MCF 10A (cell line): Measurements from ENCODE around the gene PLD4. TPM values are rescaled to one million over a fixed set of nuclear protein-coding genes. Genes with fewer than 3 reads are reported as not detected.
A peak's percentile ranks its signal among the peaks of the same experiment; 100 is the strongest.

ENCODE experiments used
- BruUV-seq: library from RNA; stranded (reverse); fragments of 400-500 nt; replicated peaks from 2 replicates; lab custom pipeline; 2021; lab: Mats Ljungman, UMichigan
- CTCF ChIA-PET: fragments of 300-600 bp; sonication (Branson Sonifier 250); formaldehyde crosslinking; extraction: SDS; loops from one replicate; lab custom pipeline; 2021; ENCODE audit warnings: antibody characterized with exemption, inconsistent platforms; lab: Yijun Ruan, JAX
- POLR2A ChIA-PET: fragments of 300-600, 350-650 bp; sonication (Branson Sonifier 250); formaldehyde crosslinking; extraction: SDS; loops from one replicate; lab custom pipeline; 2020; ENCODE audit warnings: antibody characterized with exemption, inconsistent platforms; lab: Yijun Ruan, JAX
- DNase-seq: peaks from one replicate; pipeline ENCODE4 v3.0.0-alpha.2; 2018; ENCODE audit not compliant: unreplicated experiment
- H3K27ac Mint-ChIP-seq: one replicate; pipeline ENCODE4 v1.8.0; 2022; ENCODE audit warnings: mild to moderate bottlenecking, low read depth, mixed read lengths; ENCODE audit not compliant: unreplicated experiment
- H3K27me3 Mint-ChIP-seq: one replicate; pipeline ENCODE4 v1.8.0; 2022; ENCODE audit warnings: mixed read lengths; ENCODE audit not compliant: insufficient read depth, unreplicated experiment
- H3K36me3 Mint-ChIP-seq: one replicate; pipeline ENCODE4 v1.8.0; 2022; ENCODE audit warnings: mild to moderate bottlenecking, moderate library complexity, mixed read lengths; ENCODE audit not compliant: insufficient read depth, unreplicated experiment
- H3K4me1 Mint-ChIP-seq: one replicate; pipeline ENCODE4 v1.8.0; 2022; ENCODE audit warnings: mixed read lengths; ENCODE audit not compliant: insufficient read depth, unreplicated experiment
- H3K4me3 Mint-ChIP-seq: one replicate; pipeline ENCODE4 v1.8.0; 2022; ENCODE audit warnings: mild to moderate bottlenecking, moderate library complexity, mixed read lengths; ENCODE audit not compliant: unreplicated experiment
- H3K9me3 Mint-ChIP-seq: one replicate; pipeline ENCODE4 v1.8.0; 2022; ENCODE audit warnings: mixed read lengths; ENCODE audit not compliant: unreplicated experiment
- CTCF ChIP-seq: fragments of 200-600 bp; IDR thresholded peaks from one replicate; pipeline ENCODE4 v1.8.0; 2022; ENCODE audit warnings: antibody characterized with exemption, mild to moderate bottlenecking; ENCODE audit not compliant: unreplicated experiment
- intact Hi-C: fragments of 100-400 bp; cut with micrococcal nuclease; formaldehyde crosslinking; loops from 2 replicates; pipeline ENCODE4 v1.14.1; 2022
- total RNA-seq: library from RNA; stranded (reverse); gene quantifications from 2 replicates; pipeline ENCODE4 v1.2.3, GENCODE V29; 2022

PLD4 gene
- total RNA-seq, 1 experiment from 2014 or later, result not detected

GRCh38 chr14:104967386-104968152 lies 42.9 kb downstream of the PLD4 start:
- peaks cover 28% of the 10 kb centered on the region for H3K4me1 Mint-ChIP-seq
- peak; percentile 79 for DNase-seq
- peaks cover 68% of the 10 kb centered on the region for H3K36me3 Mint-ChIP-seq
- no TSS peak for BruUV-seq
- intact Hi-C loops, result loop anchor here (1.0 kb wide), 2 partner anchors 32 to 71 kb away; no protein-coding TSS in a partner anchor
- POLR2A ChIA-PET, result interaction anchor here (0.5 to 11.4 kb wide), 18 partner anchors 8 to 287 kb away, joined by 3 to 636 read pairs (median 4); partner anchors contain the start of genes AHNAK2, CDCA4 and CLBA1
- H3K9me3 Mint-ChIP-seq, result no peaks in the 10 kb centered on the region
- no peaks in the 10 kb centered on the region for H3K27me3 Mint-ChIP-seq
- TF ChIP-seq CTCF, result no peak
- peak overlapping the region; percentile 82 for H3K27ac Mint-ChIP-seq
- peak overlapping the region; percentile 92 for H3K4me3 Mint-ChIP-seq
- CTCF ChIA-PET, result interaction anchor here (0.5 to 2.6 kb wide), 5 partner anchors 9 to 325 kb away, joined by 3 to 11 read pairs (median 6); no protein-coding TSS in a partner anchor

DNA sequence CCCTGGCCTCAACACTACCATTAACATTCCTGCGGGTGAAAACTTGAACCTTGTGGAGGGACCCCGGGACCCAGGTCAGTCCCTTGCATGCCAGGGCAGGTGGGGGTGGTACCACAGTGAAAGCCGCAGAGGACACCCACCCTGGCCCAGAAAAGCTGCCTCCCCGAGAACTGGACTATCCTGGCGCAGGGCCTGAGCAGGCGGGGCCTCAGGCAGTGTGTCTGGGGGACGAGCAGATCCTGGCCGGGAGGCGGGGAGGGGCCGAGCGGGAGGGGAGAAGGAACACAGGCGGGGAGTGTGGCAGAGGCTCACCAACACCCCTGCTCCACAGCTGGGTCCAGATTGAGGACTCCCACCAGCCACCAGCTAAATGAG lies 43.5 kb downstream of the PLD4 start:
- H3K36me3 Mint-ChIP-seq, result peaks cover 62% of the 10 kb centered on the region
- intact Hi-C loops, result loop anchor here (1.0 kb wide), 1 partner anchor 33 kb away; no protein-coding TSS in a partner anchor
- peak overlapping the region; percentile 82 for H3K27ac Mint-ChIP-seq
- no TSS peak for BruUV-seq
- H3K27me3 Mint-ChIP-seq, result no peaks in the 10 kb centered on the region
- H3K9me3 Mint-ChIP-seq, result no peaks in the 10 kb centered on the region
- peak; percentile 79 for DNase-seq
- peaks cover 28% of the 10 kb centered on the region for H3K4me1 Mint-ChIP-seq
- H3K4me3 Mint-ChIP-seq, result peak overlapping the region; percentile 92
- ChIA-PET POLR2A (interaction anchor here (0.5 to 11.4 kb wide), 15 partner anchors 9 to 287 kb away, joined by 3 to 636 read pairs (median 9); partner anchors contain the start of genes AHNAK2, CDCA4 and CLBA1), CTCF (interaction anchor here (1.1 to 2.6 kb wide), 4 partner anchors 8 to 115 kb away, joined by 3 to 11 read pairs (median 8); no protein-coding TSS in a partner anchor)
- no peak for TF ChIP-seq CTCF

- BruUV-seq, result no TSS peak
- Mint-ChIP-seq H3K9me3 (no peaks in the 10 kb centered on the region), H3K27ac (peak overlapping the region; percentile 82), H3K27me3 (no peaks in the 10 kb centered on the region), H3K36me3 (peaks cover 56% of the 10 kb centered on the region), H3K4me3 (peak overlapping the region; percentile 92), H3K4me1 (peaks cover 28% of the 10 kb centered on the region)
- intact Hi-C loops, result loop anchor here (1.0 kb wide), 1 partner anchor 33 kb away; no protein-coding TSS in a partner anchor
- peak; percentile 74 for DNase-seq
- peak; percentile 17 for TF ChIP-seq CTCF
- CTCF ChIA-PET, result interaction anchor here (0.8 to 2.6 kb wide), 10 partner anchors 7 to 287 kb away, joined by 3 to 11 read pairs (median 4); no protein-coding TSS in a partner anchor
- POLR2A ChIA-PET, result interaction anchor here (0.6 to 11.4 kb wide), 19 partner anchors 8 to 1789 kb away, joined by 3 to 636 read pairs (median 5); partner anchors contain the start of genes AHNAK2, CDCA4, CLBA1 and SIVA1
These were observed 44.1 kb downstream of the PLD4 start for GRCh38 chr14:104968541-104969401.
